Psoas muscle (tissue), 8 donors: ENCODE measurements around the gene CEP126. TPM values are rescaled to one million over a fixed set of nuclear protein-coding genes. Genes with fewer than 3 reads are reported as not detected.
"Not testable (repeated sequence)": the region's sequence is repeated elsewhere in the genome, so short reads cannot be mapped to it uniquely, and the experiment has no call there.

Experiments
- ATAC-seq, 4 donors: fragments of 200-7000 bp; cut with Tn5 transposase; one replicate each; pipeline ENCODE4 v1.9.1; 2020; ENCODE audit warnings: moderate library complexity in 3 of 4, mild to moderate bottlenecking in 2 of 4
- DNase-seq, 2 donors: peaks; one replicate each; pipeline ENCODE4 v3.0.0-alpha.2; 2020
- H3K27ac ChIP-seq: fragments of 200-600 bp; one replicate; pipeline ENCODE4 v1.8.0; 2022
- H3K27me3 ChIP-seq, 3 donors: fragments of 200-600 bp in 1 of 3; one replicate each; pipeline versions ENCODE4 v1.6.1 to v1.8.0; 2013 to 2022; ENCODE audit warnings: low read length in 2 of 3, mild to moderate bottlenecking in 2 of 3, moderate library complexity in 1 of 3; ENCODE audit not compliant: insufficient read depth in 3 of 3
- H3K36me3 ChIP-seq, 2 donors: fragments of 200-600 bp in 1 of 2; one replicate each; pipeline versions ENCODE4 v1.6.1 to v1.8.0; 2013 to 2022; ENCODE audit warnings: low read depth in 1 of 2, mild to moderate bottlenecking in 1 of 2, moderate library complexity in 1 of 2; ENCODE audit not compliant: insufficient read depth in 1 of 2
- H3K4me1 ChIP-seq: fragments of 200-600 bp; one replicate; pipeline ENCODE4 v1.8.0; 2022
- H3K4me3 ChIP-seq: fragments of 200-600 bp; one replicate; pipeline ENCODE4 v1.8.0; 2022; ENCODE audit warnings: mild to moderate bottlenecking
- H3K9me3 ChIP-seq: fragments of 200-600 bp; one replicate; pipeline ENCODE4 v1.8.0; 2022
- whole genome bisulfite sequencing, 3 donors: extraction: QIAGEN DNeasy Blood & Tissue Kit; methylation state at CpG; one replicate each; pipeline versions ENCODE4 v1.1.6 to v1.1.7; 2013; 5-methylcytosine and 5-hydroxymethylcytosine counted together
- intact Hi-C, 2 donors: fragments of 100-400 bp; cut with DNase I; formaldehyde crosslinking; loops; one replicate each; pipeline versions ENCODE4 v1.11.0 to v1.14.2; 2022
- polyA plus RNA-seq, 3 donors: library from polyadenylated mRNA; stranded (reverse); fragments of 200-250 nt; gene quantifications; one replicate each; pipeline ENCODE4 v1.2.3, GENCODE V29; 2013
- total RNA-seq, 4 donors: library from RNA; stranded (reverse); fragmentation: NEBNext Ultra II Directional in 2 of 4; extraction: Animal tissue kit (Norgen Biotek cat#: 25700) in 2 of 4; gene quantifications; one replicate each; pipeline versions ENCODE4 v1.2.1 to v1.2.4, GENCODE V29; 2021 to 2023
- TF ChIP-seq, protein P1 (sequence below): fragments of 200-600 bp; IDR thresholded peaks from one replicate; pipeline ENCODE4 v1.8.0; 2022; ENCODE audit warnings: antibody characterized with exemption
- donor health status: healthy with polysubstance abuse.
- donor health status: DM: no; HTN: no; CAD: no; lungs with moderate emphysema.
- donor health status: Bipolar disorder and iron deficiency.
- donor health status: healthy.
- donor health status: DM: yes; HTN: yes; CAD: no.
- donor health status: DM: no; HTN: no; CAD: no.
- donor health status: DM: no; HTN: no; CAD: no.
- donor health status: DM: yes; HTN: yes; CAD: no.

Gene CEP126
- total and polyA plus RNA-seq, 7 donors: 0.12 to 1.2 (median 0.46) TPM

DNA sequence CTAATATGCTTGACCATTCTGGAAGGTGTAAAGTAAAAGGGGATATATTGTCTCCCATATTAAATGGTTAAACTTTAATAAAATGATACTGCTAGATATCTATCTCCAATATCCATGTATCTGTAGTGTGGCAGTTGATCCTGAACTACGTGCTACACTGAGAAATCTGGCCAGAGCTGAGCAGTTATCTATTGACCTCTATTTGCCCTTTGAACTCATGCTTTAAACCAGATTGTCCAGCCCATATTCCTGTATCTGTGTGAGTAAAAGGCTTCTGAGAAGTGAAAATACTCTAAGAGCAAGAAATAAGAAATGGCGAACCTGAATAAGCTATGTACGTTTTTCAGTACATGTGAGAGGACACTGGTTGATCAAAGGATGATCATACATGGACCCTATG is 40.5 kb downstream of the CEP126 start:
- no peaks in the 10 kb centered on the region for H3K36me3 ChIP-seq
- H3K4me1 ChIP-seq: no peaks in the 10 kb centered on the region
- DNase-seq (no peak), ATAC-seq (no peak)
- intact Hi-C loops: no loop called here
- 87 to 96% (median 94%) methylated on average over 3 of the region's 3 CpGs for WGBS, 3 donors
- H3K4me3 ChIP-seq: no peak overlapping the region
- H3K9me3 ChIP-seq: no peaks in the 10 kb centered on the region
- no peak overlapping the region for H3K27ac ChIP-seq
- no peaks in the 10 kb centered on the region for H3K27me3 ChIP-seq
- TF ChIP-seq, protein P1, sequence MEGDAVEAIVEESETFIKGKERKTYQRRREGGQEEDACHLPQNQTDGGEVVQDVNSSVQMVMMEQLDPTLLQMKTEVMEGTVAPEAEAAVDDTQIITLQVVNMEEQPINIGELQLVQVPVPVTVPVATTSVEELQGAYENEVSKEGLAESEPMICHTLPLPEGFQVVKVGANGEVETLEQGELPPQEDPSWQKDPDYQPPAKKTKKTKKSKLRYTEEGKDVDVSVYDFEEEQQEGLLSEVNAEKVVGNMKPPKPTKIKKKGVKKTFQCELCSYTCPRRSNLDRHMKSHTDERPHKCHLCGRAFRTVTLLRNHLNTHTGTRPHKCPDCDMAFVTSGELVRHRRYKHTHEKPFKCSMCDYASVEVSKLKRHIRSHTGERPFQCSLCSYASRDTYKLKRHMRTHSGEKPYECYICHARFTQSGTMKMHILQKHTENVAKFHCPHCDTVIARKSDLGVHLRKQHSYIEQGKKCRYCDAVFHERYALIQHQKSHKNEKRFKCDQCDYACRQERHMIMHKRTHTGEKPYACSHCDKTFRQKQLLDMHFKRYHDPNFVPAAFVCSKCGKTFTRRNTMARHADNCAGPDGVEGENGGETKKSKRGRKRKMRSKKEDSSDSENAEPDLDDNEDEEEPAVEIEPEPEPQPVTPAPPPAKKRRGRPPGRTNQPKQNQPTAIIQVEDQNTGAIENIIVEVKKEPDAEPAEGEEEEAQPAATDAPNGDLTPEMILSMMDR: no peak

DNA sequence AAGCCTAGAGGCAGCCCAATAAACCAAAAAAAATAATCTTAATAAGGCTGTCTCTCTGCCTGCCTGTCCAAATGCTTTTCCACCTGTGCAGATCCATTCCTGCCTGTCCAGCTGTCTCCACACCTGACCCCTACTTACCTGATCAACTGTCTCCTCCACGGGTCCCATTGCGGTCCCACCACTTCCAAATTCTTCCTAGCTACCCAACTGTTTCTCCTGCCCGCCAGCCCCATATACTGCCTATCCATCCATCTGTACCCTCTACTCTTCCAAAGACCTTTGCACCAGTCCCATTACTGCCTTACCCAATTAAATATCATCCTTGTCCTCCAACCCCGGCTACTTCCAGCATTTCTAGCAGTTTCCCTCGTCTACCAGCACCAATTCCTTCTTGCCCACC is 40.9 kb downstream of the CEP126 start:
- WGBS, 3 donors: 87 to 91% (median 88%) methylated on average over 5 of the region's 5 CpGs
- DNase-seq (no peak), ATAC-seq (no peak)
- no peaks in the 10 kb centered on the region for H3K36me3 ChIP-seq
- no peaks in the 10 kb centered on the region for H3K4me1 ChIP-seq
- intact Hi-C loops: no loop called here
- H3K9me3 ChIP-seq: no peaks in the 10 kb centered on the region
- H3K27me3 ChIP-seq: no peaks in the 10 kb centered on the region
- TF ChIP-seq, protein P1: no peak
- no peak overlapping the region for H3K4me3 ChIP-seq
- no peak overlapping the region for H3K27ac ChIP-seq

DNA sequence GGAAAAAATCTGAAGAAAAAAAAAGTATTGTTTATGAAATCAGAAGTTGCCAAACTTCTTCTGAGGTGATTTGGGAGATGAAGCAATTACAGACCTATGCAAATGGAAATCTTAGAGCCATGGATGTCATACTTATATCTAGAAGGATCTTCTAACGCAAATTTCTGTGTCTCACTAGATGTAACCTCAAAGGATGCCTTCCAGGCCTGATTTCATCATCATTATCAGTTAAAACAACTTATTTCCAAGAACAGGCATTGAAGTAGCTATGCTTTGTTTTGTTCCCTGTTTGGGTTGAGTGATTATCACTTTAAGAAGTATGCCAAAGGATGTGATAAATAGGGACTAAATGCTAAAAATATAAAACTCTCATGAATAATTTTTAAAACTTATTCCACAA is 45.4 kb downstream of the CEP126 start:
- intact Hi-C loops: no loop called here
- Histone ChIP-seq H3K9me3 (no peaks in the 10 kb centered on the region), H3K27ac (no peak overlapping the region), H3K4me1 (no peaks in the 10 kb centered on the region), H3K4me3 (no peak overlapping the region), H3K27me3 (no peaks in the 10 kb centered on the region), H3K36me3 (no peaks in the 10 kb centered on the region)
- TF ChIP-seq, protein P1: no peak
- DNase-seq (no peak), ATAC-seq (no peak)
- WGBS, 3 donors: 94 to 96% (median 94%) methylated on average over 1 of the region's 1 CpG

- not testable (repeated sequence) for ATAC-seq
Observed at GRCh38 chr11:101964200-101964599, 49.4 kb downstream of the CEP126 start.

DNA sequence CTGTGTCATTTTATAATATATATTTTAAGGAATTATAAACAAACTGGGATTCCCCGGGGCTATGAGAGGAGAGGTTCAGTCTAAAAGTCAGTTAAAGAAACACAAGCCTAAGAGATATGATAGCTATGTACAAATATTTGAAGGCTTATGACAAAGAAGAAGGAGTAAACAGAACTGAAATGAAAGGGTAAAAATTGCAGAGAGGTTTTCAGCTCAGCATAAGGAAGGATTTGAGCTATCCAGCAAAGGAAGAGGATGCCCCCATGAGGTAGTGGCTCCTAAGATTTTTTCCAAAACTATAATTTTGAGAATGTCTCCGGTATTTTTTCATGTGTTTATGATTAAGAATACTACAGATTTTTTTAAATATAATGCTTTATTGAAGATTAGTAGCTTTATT is 59.4 kb downstream of the CEP126 start:
- H3K27me3 ChIP-seq: no peaks in the 10 kb centered on the region
- no peak overlapping the region for H3K27ac ChIP-seq
- intact Hi-C loops: no loop called here
- ATAC-seq: no peak
- no peak for DNase-seq
- 56 to 68% (median 58%) methylated on average over 2 of the region's 2 CpGs for WGBS, 3 donors
- H3K36me3 ChIP-seq: no peaks in the 10 kb centered on the region
- no peaks in the 10 kb centered on the region for H3K4me1 ChIP-seq
- H3K4me3 ChIP-seq: no peak overlapping the region
- no peaks in the 10 kb centered on the region for H3K9me3 ChIP-seq
- TF ChIP-seq, protein P1: no peak

More at GRCh38 chr11:101964200-101964599, 49.4 kb downstream of the CEP126 start:
- H3K36me3 ChIP-seq, H3K9me3 ChIP-seq, H3K4me3 ChIP-seq, DNase-seq, intact Hi-C loops, H3K27me3 ChIP-seq, H3K27ac ChIP-seq, H3K4me1 ChIP-seq: not testable (repeated sequence)
- 96 to 97% (median 96%) methylated on average over 10 of the region's 10 CpGs for WGBS, 3 donors
